NCI-H2227 (cell line): ENCODE results near the gene SH2D7.

Experiments
- DNase-seq: peaks from one replicate; lab custom pipeline; 2025; ENCODE audit not compliant: unreplicated experiment; lab: John Stamatoyannopoulos, UW

Gene SH2D7

GRCh38 chr15:78077871-78078210, 14.5 kb upstream of the SH2D7 start:
- peak; percentile 34 for DNase-seq

- DNase-seq, result no peak
Observed at GRCh38 chr15:78079298-78080087, 12.9 kb upstream of the SH2D7 start.

- DNase-seq, result no peak
Observed at GRCh38 chr15:78080088-78080460, 12.3 kb upstream of the SH2D7 start.

- no peak for DNase-seq
Observed at GRCh38 chr15:78082106-78082742, 10.1 kb upstream of the SH2D7 start.

- no peak for DNase-seq
Observed at GRCh38 chr15:78082743-78083110, 9.6 kb upstream of the SH2D7 start.

GRCh38 chr15:78083186-78083585, 9.2 kb upstream of the SH2D7 start:
- DNase-seq, result no peak

- no peak for DNase-seq
Observed at GRCh38 chr15:78083687-78084448, 8.5 kb upstream of the SH2D7 start.

- no peak for DNase-seq
Observed at GRCh38 chr15:78084449-78084750, 8.0 kb upstream of the SH2D7 start.

- no peak for DNase-seq
Observed at GRCh38 chr15:78085928-78086327, 6.4 kb upstream of the SH2D7 start.

GRCh38 chr15:78087951-78088772, 4.2 kb upstream of the SH2D7 start:
- DNase-seq, result no peak

- no peak for DNase-seq
Observed at GRCh38 chr15:78088773-78089080, 3.6 kb upstream of the SH2D7 start.

- no peak for DNase-seq
Observed at GRCh38 chr15:78090422-78091063, 1.8 kb upstream of the SH2D7 start.

GRCh38 chr15:78093242-78094020, 1.1 kb downstream of the SH2D7 start:
- DNase-seq, result no peak

- no peak for DNase-seq
Observed at GRCh38 chr15:78097667-78098066, 5.3 kb downstream of the SH2D7 start.

- no peak for DNase-seq
Observed at GRCh38 chr15:78098131-78098755, 5.9 kb downstream of the SH2D7 start.

GRCh38 chr15:78100886-78101285, 8.5 kb downstream of the SH2D7 start:
- no peak for DNase-seq

GRCh38 chr15:78101423-78102105, 9.2 kb downstream of the SH2D7 start:
- DNase-seq, result no peak

GRCh38 chr15:78102211-78102610, 9.8 kb downstream of the SH2D7 start:
- no peak for DNase-seq

GRCh38 chr15:78102741-78103140, 10.4 kb downstream of the SH2D7 start:
- no peak for DNase-seq
